GM21786 (cell line): ENCODE measurements around the gene MOAP1.
"Not testable (repeated sequence)": the region's sequence is repeated elsewhere in the genome, so short reads cannot be mapped to it uniquely, and the experiment has no call there.

Source experiments
- ATAC-seq: cut with Tn5 transposase; IDR thresholded peaks from one replicate; pipeline ENCODE4 v1.9.1; 2021; ENCODE audit not compliant: unreplicated experiment

MOAP1 gene

DNA sequence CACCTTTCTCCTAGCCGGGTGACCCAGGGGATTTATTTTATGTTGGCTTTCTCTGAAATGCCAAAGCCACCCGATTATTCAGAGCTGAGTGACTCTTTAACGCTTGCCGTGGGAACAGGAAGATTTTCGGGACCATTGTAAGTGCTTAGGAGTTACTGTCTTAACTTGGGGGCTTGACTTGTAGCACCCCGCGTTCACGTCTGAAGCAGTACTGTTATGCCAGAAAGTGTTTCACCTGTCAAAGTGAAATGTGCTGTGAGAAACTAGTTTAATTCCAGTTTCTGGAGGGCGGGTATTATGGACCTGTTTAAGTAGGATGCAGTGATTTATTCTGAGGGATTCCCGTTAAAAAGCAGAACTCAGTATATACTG is 638 bp upstream of the MOAP1 start:
- no peak for ATAC-seq

DNA sequence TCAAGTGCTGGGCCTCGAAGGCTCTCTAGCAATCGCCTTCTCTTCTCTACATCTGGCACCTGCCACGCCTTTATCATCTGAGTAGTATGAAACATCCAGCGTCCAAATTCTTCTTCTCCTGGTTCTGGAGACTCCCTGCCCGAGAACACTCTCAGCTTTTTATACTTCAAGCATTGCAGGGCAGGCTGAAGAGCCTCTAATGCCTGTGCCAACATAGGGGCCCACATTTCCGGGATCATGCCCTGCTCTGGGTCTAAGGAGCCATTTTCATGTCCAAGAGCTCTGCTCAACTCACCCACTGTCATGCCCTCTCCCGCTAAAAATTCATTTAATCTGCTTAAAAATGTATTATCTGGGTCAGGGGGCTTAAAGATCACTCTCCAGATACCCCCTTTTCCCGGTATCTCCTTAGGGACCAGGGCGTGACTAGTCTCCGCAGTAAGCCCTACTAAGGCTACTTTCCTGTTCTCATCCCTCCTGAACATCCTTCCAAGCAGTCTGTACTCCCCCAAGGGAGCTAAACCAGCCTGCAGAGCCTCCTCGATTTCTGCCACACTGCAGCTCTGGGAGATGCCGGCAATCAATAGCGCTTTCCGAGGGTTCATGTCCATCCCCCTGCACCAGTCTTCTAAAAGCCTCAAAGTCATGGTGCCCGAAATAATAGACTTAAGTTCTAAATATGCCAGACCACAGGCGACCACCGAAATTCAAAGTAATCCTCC is 940 bp downstream of the MOAP1 start:
- ATAC-seq: no peak

GRCh38 chr14:93175492-93175891 is 9.2 kb downstream of the MOAP1 start:
- ATAC-seq: no peak

GRCh38 chr14:93174731-93175130 is 10.0 kb downstream of the MOAP1 start:
- ATAC-seq: not testable (repeated sequence)

GRCh38 chr14:93173943-93174395 is 10.7 kb downstream of the MOAP1 start:
- ATAC-seq: no peak

DNA sequence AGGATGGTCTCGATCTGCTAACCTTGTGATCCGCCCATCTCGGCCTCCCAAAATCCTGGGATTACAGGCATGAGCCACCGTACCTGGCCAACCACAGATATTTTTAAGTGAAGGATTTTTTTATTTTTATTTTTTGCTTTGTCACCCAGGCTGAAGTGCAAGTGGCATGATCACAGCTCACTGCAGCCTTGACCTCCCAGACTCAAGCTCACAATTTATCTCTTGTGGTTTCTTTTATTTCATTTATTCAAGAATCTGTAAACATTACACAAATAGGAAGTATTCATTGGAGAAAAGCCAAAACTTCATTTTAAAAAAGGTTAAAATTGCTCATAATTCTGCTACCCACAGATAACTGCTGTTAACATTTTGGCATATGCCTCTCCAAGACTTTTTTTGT is 13.3 kb downstream of the MOAP1 start:
- ATAC-seq: no peak

GRCh38 chr14:93170141-93170540 is 14.6 kb downstream of the MOAP1 start:
- not testable (repeated sequence) for ATAC-seq

- not testable (repeated sequence) for ATAC-seq
These were observed 15.1 kb downstream of the MOAP1 start for GRCh38 chr14:93169619-93170018.

- ATAC-seq: not testable (repeated sequence)
These were observed 16.1 kb downstream of the MOAP1 start for GRCh38 chr14:93168610-93169009.

GRCh38 chr14:93165271-93166265 is 19.1 kb downstream of the MOAP1 start:
- ATAC-seq: not testable (repeated sequence)

GRCh38 chr14:93163564-93163963 is 21.1 kb downstream of the MOAP1 start:
- ATAC-seq: no peak

GRCh38 chr14:93161411-93161940 is 23.2 kb downstream of the MOAP1 start:
- ATAC-seq: no peak

- no peak for ATAC-seq
These were observed 24.3 kb downstream of the MOAP1 start for GRCh38 chr14:93160353-93160801.

DNA sequence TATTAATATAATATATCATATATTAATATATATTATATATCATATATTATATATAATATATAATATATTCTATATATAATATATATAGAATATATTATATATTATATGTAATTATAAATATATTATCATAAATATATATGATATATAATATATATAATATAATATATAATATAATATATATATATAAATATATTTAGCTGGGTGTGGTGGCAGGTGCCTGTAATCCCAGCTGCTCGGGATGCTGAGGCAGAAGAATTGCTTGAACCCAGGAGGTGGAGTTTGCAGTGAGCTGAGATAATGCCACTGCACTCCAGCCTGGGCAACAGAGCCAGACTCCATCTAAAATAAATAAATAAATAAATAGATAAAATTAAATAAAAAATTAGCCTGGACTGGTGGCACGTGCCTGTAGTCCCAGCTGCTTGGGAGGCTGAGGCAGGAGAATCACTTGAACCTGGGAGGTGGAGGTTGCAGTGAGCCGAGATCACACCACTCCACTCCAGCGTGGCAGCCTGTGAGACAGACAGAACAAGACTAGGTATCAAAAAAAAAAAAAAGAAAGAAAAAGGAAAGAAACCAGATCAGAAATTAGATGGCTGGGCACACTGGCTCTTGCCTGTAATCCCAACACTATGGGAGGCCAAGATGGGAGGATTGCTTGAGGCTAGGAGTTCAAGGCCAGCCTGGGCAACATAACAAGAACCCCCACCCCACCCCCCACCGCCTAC is 24.9 kb downstream of the MOAP1 start:
- not testable (repeated sequence) for ATAC-seq

DNA sequence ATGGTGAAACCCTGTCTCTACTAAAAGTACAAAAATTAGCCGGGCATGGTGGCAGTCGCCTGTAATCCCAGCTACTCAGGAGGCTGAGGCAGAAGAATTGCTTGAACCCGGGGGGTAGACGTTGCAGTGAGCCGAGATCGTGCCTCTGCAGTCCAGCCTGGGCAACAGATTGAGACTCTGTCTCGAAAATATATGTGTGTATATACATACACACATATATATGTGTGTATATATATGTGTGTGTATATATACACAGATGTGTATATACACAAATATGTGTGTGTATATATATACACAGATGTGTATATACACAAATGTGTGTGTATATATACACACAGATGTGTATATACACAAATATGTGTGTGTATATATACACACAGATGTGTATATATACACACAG is 26.3 kb downstream of the MOAP1 start:
- ATAC-seq: not testable (repeated sequence)

- ATAC-seq: no peak
These were observed 27.9 kb downstream of the MOAP1 start for GRCh38 chr14:93156693-93157369.

DNA sequence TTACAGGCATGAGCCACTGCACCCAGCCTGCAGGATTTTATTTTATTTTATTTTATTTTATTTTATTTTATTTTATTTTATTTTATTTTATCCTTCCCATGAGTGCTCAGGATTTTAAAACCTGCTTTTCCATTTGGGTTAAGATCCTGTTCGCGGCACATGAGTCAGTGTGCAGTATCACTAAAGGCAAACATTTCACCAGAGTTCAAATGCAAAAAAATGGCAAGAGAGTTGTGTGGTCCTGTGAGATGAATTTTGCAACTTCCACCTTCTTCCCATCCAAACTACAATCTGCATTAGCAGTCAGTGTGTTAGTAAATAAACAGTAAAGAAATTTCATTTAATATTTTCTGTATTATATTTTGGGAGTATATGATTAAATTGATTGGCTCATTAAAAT is 29.0 kb downstream of the MOAP1 start:
- no peak for ATAC-seq

DNA sequence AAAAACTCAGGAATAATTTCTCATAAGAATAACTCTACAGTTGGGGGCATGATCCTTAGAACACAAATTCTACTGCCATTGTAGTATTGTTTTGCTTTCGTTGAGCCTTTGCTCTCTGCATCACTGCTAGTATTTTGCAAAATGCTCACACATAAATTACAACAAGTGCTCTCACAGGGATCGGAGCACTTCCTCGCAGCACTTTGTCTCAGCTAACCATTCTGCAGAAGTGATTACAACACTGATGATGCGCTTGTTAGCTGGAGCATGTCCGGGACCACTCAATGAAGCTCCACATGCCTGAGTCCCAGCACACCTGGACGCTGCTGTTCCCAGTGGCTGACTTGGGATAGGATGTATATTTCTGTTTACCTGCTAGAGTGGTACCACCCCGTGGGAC is 31.6 kb downstream of the MOAP1 start:
- no peak for ATAC-seq

DNA sequence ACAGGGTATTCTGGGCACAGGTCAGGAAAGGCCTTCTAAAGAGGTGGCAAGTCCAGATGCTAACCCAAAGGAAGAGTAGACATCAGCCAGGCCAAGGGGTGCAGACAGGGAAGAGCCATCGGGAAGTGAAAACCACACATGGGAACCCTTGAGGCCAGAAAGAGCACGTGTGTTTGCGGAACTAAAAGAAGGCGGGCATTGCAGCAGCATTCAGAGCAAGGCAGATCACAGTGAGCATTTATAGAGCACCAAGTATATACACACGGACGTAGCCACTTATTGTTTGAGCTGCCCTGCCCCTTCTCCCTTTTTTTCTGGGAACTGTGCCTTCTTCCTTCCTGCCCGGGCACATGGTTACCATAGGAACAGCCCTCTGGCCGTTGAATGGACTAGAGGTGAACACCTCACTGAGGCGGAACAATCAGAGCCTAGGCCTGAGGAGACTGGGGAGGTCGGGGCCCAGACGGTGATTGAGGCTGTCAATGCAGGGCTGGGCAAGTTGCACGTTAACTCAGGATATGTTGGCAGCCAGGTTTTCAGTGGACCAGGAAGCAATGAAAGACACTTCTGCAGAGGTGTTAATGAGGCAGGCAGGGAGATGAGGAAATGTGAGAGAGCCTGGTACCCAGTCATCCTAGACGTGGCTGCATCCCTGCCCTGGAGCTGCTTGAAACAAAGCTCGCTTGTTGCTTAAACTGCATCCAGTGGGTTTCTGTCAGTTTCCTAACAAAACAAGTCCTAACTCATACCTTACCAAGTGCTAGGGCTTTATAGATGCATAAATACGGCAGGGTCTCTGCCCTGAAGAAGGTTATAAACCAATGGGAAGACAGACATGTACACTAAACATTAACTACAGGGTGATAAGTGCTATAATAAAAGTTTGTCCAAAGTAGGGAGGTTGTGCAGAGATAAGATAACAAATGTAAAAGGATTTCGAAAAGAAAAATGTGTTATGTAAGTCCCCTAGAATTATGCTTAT is 34.2 kb downstream of the MOAP1 start:
- no peak for ATAC-seq
